Esophagus squamous epithelium (tissue), 4 donors: ENCODE measurements around the gene ARHGAP8.

ENCODE experiments used
- CTCF ChIP-seq, 6 experiments: fragments of 450-650 bp in 4 of 6; fragments of 200-600 bp in 2 of 6; sonication (generic) in 2 of 6; IDR thresholded peaks; one replicate each; pipeline ENCODE4 v1.5.1; 2016 to 2019; ENCODE audit warnings: antibody characterized with exemption in 6 of 6, mild to moderate bottlenecking in 4 of 6, moderate library complexity in 4 of 6
- POLR2A ChIP-seq, 4 donors: fragments of 450-650 bp; IDR thresholded peaks; one replicate each; pipeline ENCODE4 v1.6.1; 2017; ENCODE audit warnings: antibody characterized with exemption in 4 of 4, mild to moderate bottlenecking in 4 of 4, moderate library complexity in 3 of 4

- no peak for TF ChIP-seq CTCF (IDR thresholded peaks at IDR 0.05)
- TF ChIP-seq POLR2A (IDR thresholded peaks at IDR 0.05), result no peak
These were observed 132.2 kb downstream of the ARHGAP8 start for GRCh38 chr22:44884562-44884961.
